Hepatic stellate cell (primary cell): Measurements from ENCODE around the gene GLDC.
"Not testable (repeated sequence)": the region's sequence is repeated elsewhere in the genome, so short reads cannot be mapped to it uniquely, and the experiment has no call there.

Experiments
- DNase-seq: peaks from one replicate; pipeline ENCODE4 v3.0.0; 2011; ENCODE audit warnings: low spot score

Gene GLDC

GRCh38 chr9:6664204-6664680 lies 18.7 kb upstream of the GLDC start:
- no peak for DNase-seq

- DNase-seq, result no peak
Measured at GRCh38 chr9:6660512-6660911, 15.0 kb upstream of the GLDC start.

- DNase-seq, result no peak
Measured at GRCh38 chr9:6658628-6659353, 13.3 kb upstream of the GLDC start.

- no peak for DNase-seq
Measured at GRCh38 chr9:6656614-6657300, 11.2 kb upstream of the GLDC start.

DNA sequence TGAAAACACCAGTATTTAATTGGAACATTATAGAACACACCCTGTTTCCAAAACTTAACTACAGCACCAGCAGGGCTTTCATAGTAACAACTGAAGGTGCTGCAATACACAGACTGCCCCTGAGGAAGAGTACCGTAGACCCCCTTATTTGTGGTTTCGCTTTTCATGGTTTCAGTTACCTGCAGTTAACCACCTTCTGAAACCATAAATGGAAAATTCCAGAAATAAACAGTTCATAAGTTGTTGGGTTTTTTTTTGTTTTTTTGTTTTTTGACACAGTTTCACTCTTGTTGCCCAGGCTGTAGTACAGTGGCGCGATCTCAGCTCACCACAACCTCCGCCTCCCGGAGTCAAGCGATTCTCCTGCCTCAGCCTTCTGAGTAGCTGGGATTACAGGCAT lies 9.5 kb upstream of the GLDC start:
- no peak for DNase-seq

DNA sequence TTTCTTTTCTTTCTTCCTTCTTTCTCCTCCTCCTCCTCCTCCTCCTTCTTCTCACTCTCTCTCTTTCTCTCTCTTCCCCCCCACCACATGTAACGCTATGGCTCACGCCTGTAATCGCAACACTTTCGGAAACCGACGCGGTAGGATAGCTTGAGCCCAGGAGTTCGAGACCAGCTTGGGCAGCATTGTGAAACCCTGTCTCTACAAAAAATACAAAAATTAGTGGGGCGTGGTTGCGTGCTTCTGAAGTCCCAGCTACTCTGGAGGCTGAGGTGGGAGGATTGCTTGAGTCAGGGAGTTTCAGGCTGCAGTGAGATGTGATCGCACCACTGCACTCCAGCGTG lies 736 bp upstream of the GLDC start:
- no peak for DNase-seq

DNA sequence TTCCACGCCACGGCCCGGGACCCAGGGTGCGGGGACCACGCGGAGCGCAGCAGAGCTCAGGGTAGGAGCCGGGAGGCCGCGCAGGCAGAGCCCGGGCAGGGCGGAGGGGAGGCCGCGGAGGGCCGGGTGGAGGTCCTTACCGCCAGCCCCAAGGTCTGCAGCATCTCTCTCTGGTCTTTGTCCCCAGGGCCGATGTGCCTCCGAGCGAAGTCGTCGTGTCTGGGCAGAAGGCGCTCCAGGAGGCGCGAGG lies 499 bp downstream of the GLDC start:
- DNase-seq, result not testable (repeated sequence)

- no peak for DNase-seq
Measured at GRCh38 chr9:6644346-6645104, 1.0 kb downstream of the GLDC start.

DNA sequence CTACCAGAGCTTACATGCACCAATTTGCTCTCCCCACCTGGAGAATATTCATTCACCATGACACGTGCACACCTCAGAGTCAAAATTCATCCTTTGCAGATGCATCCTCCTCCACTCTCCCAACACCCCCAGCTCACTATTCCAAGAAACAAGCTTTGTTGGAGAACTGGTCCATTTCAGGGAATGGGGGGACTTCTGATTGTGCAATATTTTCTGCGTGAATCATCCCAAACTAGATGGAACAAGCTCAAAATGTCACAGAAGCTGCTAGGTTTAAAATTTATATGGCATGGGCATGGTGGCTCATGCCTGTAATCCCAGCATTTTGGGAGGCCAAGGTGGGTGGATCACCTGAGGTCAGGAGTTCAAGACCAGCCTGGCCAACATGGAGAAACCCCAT lies 3.6 kb downstream of the GLDC start:
- DNase-seq, result no peak

GRCh38 chr9:6641561-6641960 lies 4.0 kb downstream of the GLDC start:
- DNase-seq, result no peak

- no peak for DNase-seq
Measured at GRCh38 chr9:6641056-6641455, 4.5 kb downstream of the GLDC start.

DNA sequence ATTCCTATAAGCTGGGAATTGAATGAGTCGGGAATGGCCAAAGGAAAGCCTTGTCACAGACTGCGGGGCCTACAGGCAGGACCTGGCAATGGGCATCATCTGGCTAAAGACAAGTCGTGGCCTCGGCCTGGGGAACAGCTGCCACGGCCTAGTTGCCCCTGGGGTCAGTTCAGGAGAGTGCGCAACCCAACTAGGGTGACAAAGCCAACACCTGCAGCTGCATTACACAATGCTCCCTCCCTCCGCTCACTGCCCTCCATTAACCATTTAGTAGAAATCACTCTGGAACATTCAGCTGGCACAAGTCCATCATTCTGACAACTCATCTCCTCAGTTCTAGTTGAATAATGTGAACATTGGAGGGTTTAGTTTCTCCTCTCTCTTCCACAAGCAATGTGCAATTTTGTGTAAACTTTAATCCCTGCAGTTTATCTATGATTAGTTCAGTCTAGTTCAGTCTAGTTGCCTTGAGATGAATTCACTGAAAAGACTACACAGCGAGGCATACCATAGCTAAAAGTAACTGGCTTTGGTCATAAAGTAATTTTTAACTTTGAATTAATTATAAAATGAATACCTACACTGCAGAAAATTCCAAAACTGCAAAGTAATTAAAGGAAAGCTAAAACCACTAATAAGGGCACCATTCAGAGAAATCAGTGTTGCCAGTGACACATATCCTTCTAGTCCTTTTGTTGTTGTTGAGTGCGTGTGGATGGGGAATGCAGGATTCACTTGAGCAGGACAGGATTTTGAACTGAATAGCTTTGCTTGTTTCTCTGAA lies 5.1 kb downstream of the GLDC start:
- no peak for DNase-seq

DNA sequence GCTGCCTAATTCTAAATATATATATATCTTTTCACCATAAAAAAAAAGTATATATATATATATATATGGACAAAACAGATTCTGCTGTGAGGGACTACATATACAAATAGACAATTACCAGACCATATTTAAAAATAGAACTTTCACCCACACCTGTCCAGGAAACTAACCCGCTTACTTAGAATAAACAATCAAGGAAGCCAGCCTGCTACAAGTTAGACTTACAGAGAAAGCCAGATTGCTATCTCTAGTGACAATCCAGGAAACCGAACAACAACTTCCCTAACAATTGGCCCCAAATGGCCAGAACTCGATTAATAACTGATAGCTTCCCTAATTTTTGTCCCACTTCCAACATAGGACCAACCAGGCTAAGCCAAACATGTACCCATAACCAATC lies 5.9 kb downstream of the GLDC start:
- no peak for DNase-seq

DNA sequence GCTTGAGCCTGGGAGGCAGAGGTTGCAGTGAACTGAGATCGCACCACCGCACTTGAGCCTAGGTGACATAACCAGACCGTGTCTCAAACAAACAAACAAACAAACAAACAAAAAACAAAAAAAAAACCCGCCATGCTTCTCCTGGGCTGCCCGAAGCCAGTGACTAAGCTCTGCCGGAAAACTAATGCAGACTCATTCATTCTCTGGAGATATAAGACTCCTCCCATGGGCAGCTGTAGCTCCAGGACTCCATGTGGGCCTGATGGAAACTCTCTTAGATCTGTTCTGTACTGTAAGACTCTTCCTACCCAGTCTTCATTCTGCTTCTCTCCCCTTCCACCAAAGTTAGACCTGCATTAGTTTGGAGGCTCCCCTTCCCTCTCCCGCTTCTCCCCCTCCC lies 11.1 kb downstream of the GLDC start:
- no peak for DNase-seq

DNA sequence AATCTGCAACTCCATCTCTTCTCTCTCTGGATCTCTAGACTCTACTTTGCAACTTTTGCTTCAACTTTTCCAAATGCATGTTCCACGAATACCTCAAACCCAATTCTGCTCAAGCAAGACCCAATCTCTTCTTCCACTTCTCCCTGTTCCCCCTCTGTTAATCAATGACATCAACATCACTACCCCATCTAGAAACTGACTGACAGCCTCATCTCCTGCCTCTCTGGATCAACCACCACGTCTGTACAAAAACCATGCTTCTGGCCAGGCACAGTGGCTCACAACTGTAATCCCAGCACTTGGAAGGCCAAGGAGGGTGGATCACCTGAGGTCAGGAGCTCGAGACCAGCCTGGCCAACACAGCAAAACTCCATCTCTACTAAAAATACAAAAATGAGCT lies 12.2 kb downstream of the GLDC start:
- DNase-seq, result no peak

- DNase-seq, result no peak
Measured at GRCh38 chr9:6632516-6633183, 12.9 kb downstream of the GLDC start.

DNA sequence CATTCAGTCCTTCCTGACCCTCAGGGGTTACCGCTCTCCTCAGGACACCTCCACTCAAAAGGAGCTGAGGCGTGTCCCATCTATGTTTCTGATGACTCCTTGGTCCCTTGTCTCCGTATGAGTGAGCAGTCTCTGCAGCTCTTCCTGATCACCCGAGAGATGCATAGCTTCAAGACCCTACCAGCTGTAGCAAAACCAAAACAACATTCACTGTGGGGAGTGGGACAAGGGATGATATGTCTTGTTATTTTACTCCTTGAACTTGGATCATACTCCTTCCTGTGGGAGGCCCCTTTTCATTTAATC lies 14.4 kb downstream of the GLDC start:
- DNase-seq, result no peak

- DNase-seq, result no peak
Measured at GRCh38 chr9:6630502-6631206, 14.9 kb downstream of the GLDC start.

- no peak for DNase-seq
Measured at GRCh38 chr9:6628704-6629103, 16.8 kb downstream of the GLDC start.

- DNase-seq, result no peak
Measured at GRCh38 chr9:6625363-6625762, 20.2 kb downstream of the GLDC start.

DNA sequence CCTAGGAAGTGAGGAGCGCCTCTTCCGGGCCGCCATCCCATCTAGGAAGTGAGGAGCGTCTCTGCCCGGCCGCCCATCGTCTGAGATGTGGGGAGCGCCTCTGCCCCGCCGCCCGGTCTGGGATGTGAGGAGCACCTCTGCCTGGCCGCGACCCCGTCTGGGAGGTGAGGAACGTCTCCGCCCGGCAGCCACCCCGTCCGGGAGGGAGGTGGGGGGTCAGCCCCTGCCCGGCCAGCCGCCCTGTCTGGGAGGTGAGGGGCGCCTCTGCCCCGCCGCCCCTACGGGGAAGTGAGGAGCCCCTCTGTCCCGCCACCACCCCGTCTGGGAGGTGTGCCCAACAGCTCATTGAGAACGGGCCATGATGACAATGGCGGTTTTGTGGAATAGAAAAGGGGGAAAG lies 22.7 kb downstream of the GLDC start:
- not testable (repeated sequence) for DNase-seq

- DNase-seq, result no peak
Measured at GRCh38 chr9:6620796-6621195, 24.7 kb downstream of the GLDC start.
